Chondrocyte (in vitro differentiated cells): ENCODE measurements around the gene UBE3B. TPM values are rescaled to one million over a fixed set of nuclear protein-coding genes. Genes with fewer than 3 reads are reported as not detected.

Source experiments
- DNase-seq: peaks from one replicate; pipeline ENCODE4 v3.0.0; 2021; ENCODE audit warnings: mixed read lengths, low spot score
- H3K27ac Mint-ChIP-seq: one replicate; pipeline ENCODE4 v1.8.0; 2021; ENCODE audit warnings: mild to moderate bottlenecking, moderate library complexity, mixed read lengths; ENCODE audit not compliant: unreplicated experiment
- H3K27me3 Mint-ChIP-seq: 2 replicates; pipeline ENCODE4 v1.8.0; 2021; ENCODE audit warnings: low read depth, mixed read lengths
- H3K36me3 Mint-ChIP-seq: 2 replicates; pipeline ENCODE4 v1.8.0; 2021; ENCODE audit warnings: low read depth, mixed read lengths
- H3K4me1 Mint-ChIP-seq: 2 replicates; pipeline ENCODE4 v1.8.0; 2021; ENCODE audit warnings: low read depth, mild to moderate bottlenecking, mixed read lengths
- H3K4me3 Mint-ChIP-seq: one replicate; pipeline ENCODE4 v1.8.0; 2021; ENCODE audit warnings: mild to moderate bottlenecking, moderate library complexity, mixed read lengths; ENCODE audit not compliant: unreplicated experiment
- H3K9me3 Mint-ChIP-seq: 2 replicates; pipeline ENCODE4 v1.8.0; 2021; ENCODE audit warnings: low read depth, mixed read lengths
- total RNA-seq: library from RNA; stranded (reverse); gene quantifications from 3 replicates; pipeline ENCODE4 v1.2.1, GENCODE V29; 2021
- TF ChIP-seq, protein P1 (sequence below): fragments of 200-600 bp; sonication (generic); IDR thresholded peaks from 2 replicates; pipeline ENCODE4 v1.5.0; 2021; ENCODE audit warnings: antibody characterized with exemption, mild to moderate bottlenecking, moderate library complexity

Gene UBE3B
- total RNA-seq, 1 donor from 2014 or later: 32.9 TPM

DNA sequence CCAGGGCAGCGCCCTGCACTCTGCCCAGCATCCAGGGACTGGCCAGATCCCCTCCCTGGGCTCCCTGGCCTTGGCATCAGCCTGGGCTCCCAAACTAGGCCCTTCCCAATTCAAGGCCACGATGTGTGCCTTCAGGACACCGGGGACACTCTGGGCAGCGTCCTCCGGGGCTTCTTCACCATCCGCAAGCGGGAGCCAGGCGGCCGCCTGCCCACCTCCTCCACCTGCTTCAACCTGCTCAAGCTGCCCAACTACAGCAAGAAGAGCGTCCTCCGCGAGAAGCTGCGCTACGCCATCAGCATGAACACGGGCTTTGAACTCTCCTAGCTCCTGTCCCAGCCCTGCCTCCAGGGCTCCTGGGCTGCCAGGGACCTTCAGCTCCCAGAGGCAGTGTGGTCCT is 57.0 kb downstream of the UBE3B start:
- peaks cover 27% of the 10 kb centered on the region for H3K36me3 Mint-ChIP-seq
- peak; percentile 39 for DNase-seq
- no peaks in the 10 kb centered on the region for H3K9me3 Mint-ChIP-seq
- H3K4me3 Mint-ChIP-seq: no peak overlapping the region
- H3K27me3 Mint-ChIP-seq: no peaks in the 10 kb centered on the region
- H3K4me1 Mint-ChIP-seq: peaks cover 4% of the 10 kb centered on the region
- H3K27ac Mint-ChIP-seq: no peak overlapping the region
- TF ChIP-seq, protein P1, sequence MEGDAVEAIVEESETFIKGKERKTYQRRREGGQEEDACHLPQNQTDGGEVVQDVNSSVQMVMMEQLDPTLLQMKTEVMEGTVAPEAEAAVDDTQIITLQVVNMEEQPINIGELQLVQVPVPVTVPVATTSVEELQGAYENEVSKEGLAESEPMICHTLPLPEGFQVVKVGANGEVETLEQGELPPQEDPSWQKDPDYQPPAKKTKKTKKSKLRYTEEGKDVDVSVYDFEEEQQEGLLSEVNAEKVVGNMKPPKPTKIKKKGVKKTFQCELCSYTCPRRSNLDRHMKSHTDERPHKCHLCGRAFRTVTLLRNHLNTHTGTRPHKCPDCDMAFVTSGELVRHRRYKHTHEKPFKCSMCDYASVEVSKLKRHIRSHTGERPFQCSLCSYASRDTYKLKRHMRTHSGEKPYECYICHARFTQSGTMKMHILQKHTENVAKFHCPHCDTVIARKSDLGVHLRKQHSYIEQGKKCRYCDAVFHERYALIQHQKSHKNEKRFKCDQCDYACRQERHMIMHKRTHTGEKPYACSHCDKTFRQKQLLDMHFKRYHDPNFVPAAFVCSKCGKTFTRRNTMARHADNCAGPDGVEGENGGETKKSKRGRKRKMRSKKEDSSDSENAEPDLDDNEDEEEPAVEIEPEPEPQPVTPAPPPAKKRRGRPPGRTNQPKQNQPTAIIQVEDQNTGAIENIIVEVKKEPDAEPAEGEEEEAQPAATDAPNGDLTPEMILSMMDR: no peak

DNA sequence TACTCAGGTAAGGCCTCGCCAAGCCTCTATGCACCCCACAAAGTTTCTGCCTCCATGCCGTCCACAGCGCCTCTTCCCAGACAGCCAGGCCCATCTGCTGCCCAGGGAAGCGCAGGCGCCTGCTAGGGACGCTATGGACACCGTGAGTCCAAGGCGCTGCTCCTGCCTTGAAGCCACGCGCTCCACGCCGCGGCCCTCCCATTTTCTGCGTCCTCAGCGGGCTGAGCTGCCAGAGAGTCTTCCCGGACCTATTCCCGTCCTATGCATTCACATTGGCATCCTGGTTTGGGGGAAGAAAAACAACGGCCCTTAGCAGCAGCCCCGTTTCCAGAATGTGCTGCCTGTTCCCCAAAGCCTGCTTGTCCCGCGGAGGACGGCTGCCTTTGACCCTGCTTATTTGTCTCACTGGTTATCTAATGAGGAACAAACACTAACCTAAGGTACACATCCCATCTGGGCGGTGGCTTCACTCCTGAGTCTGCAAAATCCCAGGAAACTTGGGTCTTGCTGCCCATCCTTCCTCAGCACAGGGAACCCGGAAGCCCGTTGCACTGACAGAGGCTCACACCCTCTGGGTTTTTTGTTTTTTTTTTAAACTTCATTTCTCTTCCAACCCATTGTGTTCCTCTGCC is 57.9 kb downstream of the UBE3B start:
- no peak overlapping the region for H3K27ac Mint-ChIP-seq
- peaks cover 12% of the 10 kb centered on the region for H3K4me1 Mint-ChIP-seq
- H3K36me3 Mint-ChIP-seq: peaks cover 21% of the 10 kb centered on the region
- H3K4me3 Mint-ChIP-seq: no peak overlapping the region
- TF ChIP-seq, protein P1: no peak
- H3K27me3 Mint-ChIP-seq: no peaks in the 10 kb centered on the region
- H3K9me3 Mint-ChIP-seq: no peaks in the 10 kb centered on the region
- DNase-seq: peak; percentile 62

DNA sequence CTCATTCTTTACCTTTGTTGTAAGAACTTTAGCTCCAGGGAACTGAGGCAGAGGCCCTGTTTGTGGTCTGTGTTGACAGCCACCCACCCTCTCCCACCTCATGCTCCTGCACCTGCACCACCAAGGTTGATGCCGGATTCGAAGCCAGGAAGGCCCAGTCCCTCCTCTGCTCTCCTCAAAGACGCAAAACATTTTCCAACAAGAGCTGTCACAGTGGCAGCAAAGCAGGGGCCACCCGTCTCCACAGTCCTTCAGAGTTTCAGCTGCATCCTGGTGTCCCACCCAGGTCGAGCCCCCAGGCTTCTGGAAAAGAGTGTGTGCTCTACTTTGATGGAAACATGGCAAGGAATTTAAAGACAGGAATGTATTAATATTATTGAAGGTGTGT is 58.4 kb downstream of the UBE3B start:
- Mint-ChIP-seq H3K27ac (no peak overlapping the region), H3K36me3 (peaks cover 19% of the 10 kb centered on the region), H3K27me3 (no peaks in the 10 kb centered on the region), H3K4me3 (no peak overlapping the region), H3K4me1 (peaks cover 12% of the 10 kb centered on the region), H3K9me3 (no peaks in the 10 kb centered on the region)
- DNase-seq: no peak
- TF ChIP-seq, protein P1: no peak

DNA sequence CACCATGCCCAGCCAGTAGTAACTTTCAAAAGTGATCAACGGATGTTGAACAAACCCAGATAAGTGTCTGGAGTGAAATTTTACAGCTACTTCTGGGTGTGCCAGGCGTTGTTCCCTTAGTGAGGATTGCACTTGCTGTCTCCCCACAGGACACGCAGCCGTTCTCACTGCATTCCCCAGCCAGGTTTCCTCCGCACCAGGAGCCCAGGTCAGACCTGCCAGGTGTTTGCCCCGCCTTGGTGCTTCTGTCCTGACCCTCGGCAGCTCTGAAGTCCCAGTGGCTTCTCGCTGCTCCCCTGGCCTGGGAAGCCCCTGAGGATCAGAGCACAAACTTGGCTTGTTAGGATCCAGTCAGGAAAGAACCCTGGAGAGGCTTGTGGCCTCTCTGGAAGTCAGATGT is 59.7 kb downstream of the UBE3B start:
- H3K27me3 Mint-ChIP-seq: no peaks in the 10 kb centered on the region
- TF ChIP-seq, protein P1: no peak
- H3K4me1 Mint-ChIP-seq: peaks cover 19% of the 10 kb centered on the region
- no peak overlapping the region for H3K27ac Mint-ChIP-seq
- H3K4me3 Mint-ChIP-seq: no peak overlapping the region
- DNase-seq: no peak
- peaks cover 14% of the 10 kb centered on the region for H3K36me3 Mint-ChIP-seq
- no peaks in the 10 kb centered on the region for H3K9me3 Mint-ChIP-seq

DNA sequence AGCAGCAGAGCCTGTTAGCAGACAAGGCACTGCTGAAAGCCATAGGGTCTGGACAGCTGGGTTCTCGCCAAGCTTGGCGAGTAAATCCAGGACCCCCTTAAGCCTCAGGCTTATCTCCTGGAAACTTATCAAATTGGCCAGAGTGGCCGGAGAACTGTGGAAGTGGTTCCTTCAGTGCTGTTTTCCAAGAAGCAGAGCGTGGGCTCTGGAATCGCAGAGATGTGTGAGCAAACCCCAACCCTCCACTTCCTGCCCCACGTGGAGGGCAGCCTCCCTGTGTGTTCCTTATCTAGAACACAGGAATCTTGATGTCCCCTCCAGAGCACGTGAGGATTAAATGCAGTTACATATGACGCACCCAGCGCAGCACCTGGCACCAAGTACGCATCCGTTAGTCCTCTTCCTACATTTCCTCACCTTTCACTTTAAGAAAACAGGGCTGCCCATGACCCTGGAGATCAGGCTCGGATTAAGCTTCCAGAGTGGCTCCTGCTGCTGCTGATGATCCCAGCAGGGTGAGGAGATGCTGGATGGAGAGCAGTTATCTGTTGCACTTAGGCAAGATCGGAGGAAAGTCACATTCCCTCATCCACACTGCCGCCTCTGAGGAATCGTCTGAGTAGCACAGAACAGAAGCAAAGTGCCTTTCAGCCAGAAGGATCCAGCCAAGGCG is 60.9 kb downstream of the UBE3B start:
- Mint-ChIP-seq H3K27me3 (no peaks in the 10 kb centered on the region), H3K4me1 (peaks cover 23% of the 10 kb centered on the region), H3K36me3 (peaks cover 13% of the 10 kb centered on the region), H3K9me3 (no peaks in the 10 kb centered on the region), H3K27ac (no peak overlapping the region), H3K4me3 (no peak overlapping the region)
- TF ChIP-seq, protein P1: no peak
- DNase-seq: no peak
